ENCODE data around the gene IRAG1.

GRCh38 chr11:10683429-10683828, 10.1 kb downstream of the IRAG1 start:
- TF ChIP-seq, protein P1, sequence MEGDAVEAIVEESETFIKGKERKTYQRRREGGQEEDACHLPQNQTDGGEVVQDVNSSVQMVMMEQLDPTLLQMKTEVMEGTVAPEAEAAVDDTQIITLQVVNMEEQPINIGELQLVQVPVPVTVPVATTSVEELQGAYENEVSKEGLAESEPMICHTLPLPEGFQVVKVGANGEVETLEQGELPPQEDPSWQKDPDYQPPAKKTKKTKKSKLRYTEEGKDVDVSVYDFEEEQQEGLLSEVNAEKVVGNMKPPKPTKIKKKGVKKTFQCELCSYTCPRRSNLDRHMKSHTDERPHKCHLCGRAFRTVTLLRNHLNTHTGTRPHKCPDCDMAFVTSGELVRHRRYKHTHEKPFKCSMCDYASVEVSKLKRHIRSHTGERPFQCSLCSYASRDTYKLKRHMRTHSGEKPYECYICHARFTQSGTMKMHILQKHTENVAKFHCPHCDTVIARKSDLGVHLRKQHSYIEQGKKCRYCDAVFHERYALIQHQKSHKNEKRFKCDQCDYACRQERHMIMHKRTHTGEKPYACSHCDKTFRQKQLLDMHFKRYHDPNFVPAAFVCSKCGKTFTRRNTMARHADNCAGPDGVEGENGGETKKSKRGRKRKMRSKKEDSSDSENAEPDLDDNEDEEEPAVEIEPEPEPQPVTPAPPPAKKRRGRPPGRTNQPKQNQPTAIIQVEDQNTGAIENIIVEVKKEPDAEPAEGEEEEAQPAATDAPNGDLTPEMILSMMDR (conservative IDR thresholded peaks at IDR 0.05; ENCODE audit: low read depth in 2 of 2) = no peak
- TF ChIP-seq POLR2AphosphoS5 (IDR thresholded peaks at IDR 0.05; ENCODE audit: low read depth) = no peak
- TF ChIP-seq, protein P2, sequence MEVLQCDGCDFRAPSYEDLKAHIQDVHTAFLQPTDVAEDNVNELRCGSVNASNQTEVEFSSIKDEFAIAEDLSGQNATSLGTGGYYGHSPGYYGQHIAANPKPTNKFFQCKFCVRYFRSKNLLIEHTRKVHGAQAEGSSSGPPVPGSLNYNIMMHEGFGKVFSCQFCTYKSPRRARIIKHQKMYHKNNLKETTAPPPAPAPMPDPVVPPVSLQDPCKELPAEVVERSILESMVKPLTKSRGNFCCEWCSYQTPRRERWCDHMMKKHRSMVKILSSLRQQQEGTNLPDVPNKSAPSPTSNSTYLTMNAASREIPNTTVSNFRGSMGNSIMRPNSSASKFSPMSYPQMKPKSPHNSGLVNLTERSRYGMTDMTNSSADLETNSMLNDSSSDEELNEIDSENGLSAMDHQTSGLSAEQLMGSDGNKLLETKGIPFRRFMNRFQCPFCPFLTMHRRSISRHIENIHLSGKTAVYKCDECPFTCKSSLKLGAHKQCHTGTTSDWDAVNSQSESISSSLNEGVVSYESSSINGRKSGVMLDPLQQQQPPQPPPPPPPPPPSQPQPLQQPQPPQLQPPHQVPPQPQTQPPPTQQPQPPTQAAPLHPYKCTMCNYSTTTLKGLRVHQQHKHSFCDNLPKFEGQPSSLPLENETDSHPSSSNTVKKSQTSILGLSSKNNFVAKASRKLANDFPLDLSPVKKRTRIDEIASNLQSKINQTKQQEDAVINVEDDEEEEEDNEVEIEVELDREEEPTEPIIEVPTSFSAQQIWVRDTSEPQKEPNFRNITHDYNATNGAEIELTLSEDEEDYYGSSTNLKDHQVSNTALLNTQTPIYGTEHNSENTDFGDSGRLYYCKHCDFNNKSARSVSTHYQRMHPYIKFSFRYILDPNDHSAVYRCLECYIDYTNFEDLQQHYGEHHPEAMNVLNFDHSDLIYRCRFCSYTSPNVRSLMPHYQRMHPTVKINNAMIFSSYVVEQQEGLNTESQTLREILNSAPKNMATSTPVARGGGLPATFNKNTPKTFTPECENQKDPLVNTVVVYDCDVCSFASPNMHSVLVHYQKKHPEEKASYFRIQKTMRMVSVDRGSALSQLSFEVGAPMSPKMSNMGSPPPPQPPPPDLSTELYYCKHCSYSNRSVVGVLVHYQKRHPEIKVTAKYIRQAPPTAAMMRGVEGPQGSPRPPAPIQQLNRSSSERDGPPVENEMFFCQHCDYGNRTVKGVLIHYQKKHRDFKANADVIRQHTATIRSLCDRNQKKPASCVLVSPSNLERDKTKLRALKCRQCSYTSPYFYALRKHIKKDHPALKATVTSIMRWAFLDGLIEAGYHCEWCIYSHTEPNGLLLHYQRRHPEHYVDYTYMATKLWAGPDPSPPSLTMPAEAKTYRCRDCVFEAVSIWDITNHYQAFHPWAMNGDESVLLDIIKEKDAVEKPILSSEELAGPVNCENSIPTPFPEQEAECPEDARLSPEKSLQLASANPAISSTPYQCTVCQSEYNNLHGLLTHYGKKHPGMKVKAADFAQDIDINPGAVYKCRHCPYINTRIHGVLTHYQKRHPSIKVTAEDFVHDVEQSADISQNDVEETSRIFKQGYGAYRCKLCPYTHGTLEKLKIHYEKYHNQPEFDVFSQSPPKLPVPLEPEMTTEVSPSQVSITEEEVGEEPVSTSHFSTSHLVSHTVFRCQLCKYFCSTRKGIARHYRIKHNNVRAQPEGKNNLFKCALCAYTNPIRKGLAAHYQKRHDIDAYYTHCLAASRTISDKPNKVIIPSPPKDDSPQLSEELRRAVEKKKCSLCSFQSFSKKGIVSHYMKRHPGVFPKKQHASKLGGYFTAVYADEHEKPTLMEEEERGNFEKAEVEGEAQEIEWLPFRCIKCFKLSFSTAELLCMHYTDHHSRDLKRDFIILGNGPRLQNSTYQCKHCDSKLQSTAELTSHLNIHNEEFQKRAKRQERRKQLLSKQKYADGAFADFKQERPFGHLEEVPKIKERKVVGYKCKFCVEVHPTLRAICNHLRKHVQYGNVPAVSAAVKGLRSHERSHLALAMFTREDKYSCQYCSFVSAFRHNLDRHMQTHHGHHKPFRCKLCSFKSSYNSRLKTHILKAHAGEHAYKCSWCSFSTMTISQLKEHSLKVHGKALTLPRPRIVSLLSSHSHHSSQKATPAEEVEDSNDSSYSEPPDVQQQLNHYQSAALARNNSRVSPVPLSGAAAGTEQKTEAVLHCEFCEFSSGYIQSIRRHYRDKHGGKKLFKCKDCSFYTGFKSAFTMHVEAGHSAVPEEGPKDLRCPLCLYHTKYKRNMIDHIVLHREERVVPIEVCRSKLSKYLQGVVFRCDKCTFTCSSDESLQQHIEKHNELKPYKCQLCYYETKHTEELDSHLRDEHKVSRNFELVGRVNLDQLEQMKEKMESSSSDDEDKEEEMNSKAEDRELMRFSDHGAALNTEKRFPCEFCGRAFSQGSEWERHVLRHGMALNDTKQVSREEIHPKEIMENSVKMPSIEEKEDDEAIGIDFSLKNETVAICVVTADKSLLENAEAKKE (CRISPR knock-in tag; IDR thresholded peaks at IDR 0.05) = no peak
- TF ChIP-seq EZH2 (IDR thresholded peaks at IDR 0.05; ENCODE audit: low read depth, unreplicated experiment) = no peak
- TF ChIP-seq, protein P3, sequence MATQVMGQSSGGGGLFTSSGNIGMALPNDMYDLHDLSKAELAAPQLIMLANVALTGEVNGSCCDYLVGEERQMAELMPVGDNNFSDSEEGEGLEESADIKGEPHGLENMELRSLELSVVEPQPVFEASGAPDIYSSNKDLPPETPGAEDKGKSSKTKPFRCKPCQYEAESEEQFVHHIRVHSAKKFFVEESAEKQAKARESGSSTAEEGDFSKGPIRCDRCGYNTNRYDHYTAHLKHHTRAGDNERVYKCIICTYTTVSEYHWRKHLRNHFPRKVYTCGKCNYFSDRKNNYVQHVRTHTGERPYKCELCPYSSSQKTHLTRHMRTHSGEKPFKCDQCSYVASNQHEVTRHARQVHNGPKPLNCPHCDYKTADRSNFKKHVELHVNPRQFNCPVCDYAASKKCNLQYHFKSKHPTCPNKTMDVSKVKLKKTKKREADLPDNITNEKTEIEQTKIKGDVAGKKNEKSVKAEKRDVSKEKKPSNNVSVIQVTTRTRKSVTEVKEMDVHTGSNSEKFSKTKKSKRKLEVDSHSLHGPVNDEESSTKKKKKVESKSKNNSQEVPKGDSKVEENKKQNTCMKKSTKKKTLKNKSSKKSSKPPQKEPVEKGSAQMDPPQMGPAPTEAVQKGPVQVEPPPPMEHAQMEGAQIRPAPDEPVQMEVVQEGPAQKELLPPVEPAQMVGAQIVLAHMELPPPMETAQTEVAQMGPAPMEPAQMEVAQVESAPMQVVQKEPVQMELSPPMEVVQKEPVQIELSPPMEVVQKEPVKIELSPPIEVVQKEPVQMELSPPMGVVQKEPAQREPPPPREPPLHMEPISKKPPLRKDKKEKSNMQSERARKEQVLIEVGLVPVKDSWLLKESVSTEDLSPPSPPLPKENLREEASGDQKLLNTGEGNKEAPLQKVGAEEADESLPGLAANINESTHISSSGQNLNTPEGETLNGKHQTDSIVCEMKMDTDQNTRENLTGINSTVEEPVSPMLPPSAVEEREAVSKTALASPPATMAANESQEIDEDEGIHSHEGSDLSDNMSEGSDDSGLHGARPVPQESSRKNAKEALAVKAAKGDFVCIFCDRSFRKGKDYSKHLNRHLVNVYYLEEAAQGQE (IDR thresholded peaks at IDR 0.05; ENCODE audit: unreplicated experiment) = no peak
- TF ChIP-seq EZH2phosphoT487 (IDR thresholded peaks at IDR 0.05; ENCODE audit: unreplicated experiment) = no peak
- TF ChIP-seq NANOG (IDR thresholded peaks at IDR 0.05; ENCODE audit: borderline replicate concordance) = no peak
- TF ChIP-seq CREB1 (CRISPR knock-in tag; IDR thresholded peaks at IDR 0.05; ENCODE audit: low read depth) = no peak
- TF ChIP-seq JUNB (IDR thresholded peaks at IDR 0.05; ENCODE audit: unreplicated experiment) = no peak
- TF ChIP-seq ZNF331 (CRISPR knock-in tag; IDR thresholded peaks at IDR 0.05; ENCODE audit: low read depth) = no peak
- no peak for TF ChIP-seq ETS1 (IDR thresholded peaks at IDR 0.05)
- no peak for TF ChIP-seq STAT1 (IDR thresholded peaks at IDR 0.05; ENCODE audit: unreplicated experiment)
